K562 (cell line): ENCODE measurements around the gene KCNN3. TPM values are rescaled to one million over a fixed set of nuclear protein-coding genes. Genes with fewer than 3 reads are reported as not detected.

Experiments used
- ATF2 ChIP-seq: sonication (generic); formaldehyde crosslinking; IDR thresholded peaks from 2 replicates; pipeline ENCODE4 v1.8.1; 2022; ENCODE audit warnings: missing genetic modification reagents
- MIER1 ChIP-seq: fragments of 450-650 bp; IDR thresholded peaks from 2 replicates; pipeline ENCODE4 v1.6.1; 2016; ENCODE audit warnings: antibody characterized with exemption, mild to moderate bottlenecking, low read depth
- ZNF174 ChIP-seq: fragments of 250-450 bp; sonication (Bioruptor Pico); IDR thresholded peaks from 2 replicates; pipeline ENCODE4 v1.4.0; 2020; ENCODE audit warnings: mild to moderate bottlenecking
- polyA plus RNA-seq, 8 experiments: library from polyadenylated mRNA; depleted of rRNA in 4 of 8; stranded (reverse) in 5 of 8; unstranded in 3 of 8; fragments of >200 nt; fragmentation: Nextera tagmentation in 2 of 8; fragmentation: Illumina TruSeq in 1 of 8; extraction: Ambion mirVana in 2 of 8; extraction: Trizol in 1 of 8; gene quantifications; 2 replicates each; pipeline versions ENCODE4 v1.2.1 to v1.2.3, GENCODE V29; 2011 to 2014; ENCODE audit warnings: inconsistent platforms in 1 of 8, missing spikeins in 1 of 8
- total RNA-seq, 7 experiments: library from RNA; depleted of rRNA in 6 of 7; stranded (reverse); fragments of >200 nt in 6 of 7; fragmentation: Illumina TruSeq in 2 of 7; extraction: Trizol in 2 of 7; gene quantifications; 2 replicates each; pipeline versions ENCODE4 v1.2.1 to v1.2.3, GENCODE V29; 2011 to 2021; ENCODE audit warnings: low replicate concordance in 1 of 7
- TF ChIP-seq, protein P1 (sequence below): sonication (generic); formaldehyde crosslinking; IDR thresholded peaks from 2 replicates; pipeline ENCODE4 v1.8.0; 2022; ENCODE audit warnings: mild to moderate bottlenecking, missing genetic modification reagents
- TF ChIP-seq, protein P2 (sequence below): fragments of 450-650 bp; formaldehyde crosslinking; IDR thresholded peaks from 2 replicates; pipeline ENCODE4 v1.4.0; 2020; ENCODE audit warnings: mild to moderate bottlenecking
- TF ChIP-seq, protein P3 (sequence below): fragments of 450-650 bp; formaldehyde crosslinking; IDR thresholded peaks from 2 replicates; pipeline ENCODE4 v1.4.0; 2020; ENCODE audit warnings: mild to moderate bottlenecking, moderate library complexity

Gene KCNN3
- total and polyA plus RNA-seq, 9 of the 15 experiments (the other 6 are each of a cell fraction or from before 2014, with no cell fraction given) = 0.02 to 0.03 TPM; not detected in 7

GRCh38 chr1:154777781-154778180 lies 92.3 kb downstream of the KCNN3 start (continued):
- TF ChIP-seq, protein P1, sequence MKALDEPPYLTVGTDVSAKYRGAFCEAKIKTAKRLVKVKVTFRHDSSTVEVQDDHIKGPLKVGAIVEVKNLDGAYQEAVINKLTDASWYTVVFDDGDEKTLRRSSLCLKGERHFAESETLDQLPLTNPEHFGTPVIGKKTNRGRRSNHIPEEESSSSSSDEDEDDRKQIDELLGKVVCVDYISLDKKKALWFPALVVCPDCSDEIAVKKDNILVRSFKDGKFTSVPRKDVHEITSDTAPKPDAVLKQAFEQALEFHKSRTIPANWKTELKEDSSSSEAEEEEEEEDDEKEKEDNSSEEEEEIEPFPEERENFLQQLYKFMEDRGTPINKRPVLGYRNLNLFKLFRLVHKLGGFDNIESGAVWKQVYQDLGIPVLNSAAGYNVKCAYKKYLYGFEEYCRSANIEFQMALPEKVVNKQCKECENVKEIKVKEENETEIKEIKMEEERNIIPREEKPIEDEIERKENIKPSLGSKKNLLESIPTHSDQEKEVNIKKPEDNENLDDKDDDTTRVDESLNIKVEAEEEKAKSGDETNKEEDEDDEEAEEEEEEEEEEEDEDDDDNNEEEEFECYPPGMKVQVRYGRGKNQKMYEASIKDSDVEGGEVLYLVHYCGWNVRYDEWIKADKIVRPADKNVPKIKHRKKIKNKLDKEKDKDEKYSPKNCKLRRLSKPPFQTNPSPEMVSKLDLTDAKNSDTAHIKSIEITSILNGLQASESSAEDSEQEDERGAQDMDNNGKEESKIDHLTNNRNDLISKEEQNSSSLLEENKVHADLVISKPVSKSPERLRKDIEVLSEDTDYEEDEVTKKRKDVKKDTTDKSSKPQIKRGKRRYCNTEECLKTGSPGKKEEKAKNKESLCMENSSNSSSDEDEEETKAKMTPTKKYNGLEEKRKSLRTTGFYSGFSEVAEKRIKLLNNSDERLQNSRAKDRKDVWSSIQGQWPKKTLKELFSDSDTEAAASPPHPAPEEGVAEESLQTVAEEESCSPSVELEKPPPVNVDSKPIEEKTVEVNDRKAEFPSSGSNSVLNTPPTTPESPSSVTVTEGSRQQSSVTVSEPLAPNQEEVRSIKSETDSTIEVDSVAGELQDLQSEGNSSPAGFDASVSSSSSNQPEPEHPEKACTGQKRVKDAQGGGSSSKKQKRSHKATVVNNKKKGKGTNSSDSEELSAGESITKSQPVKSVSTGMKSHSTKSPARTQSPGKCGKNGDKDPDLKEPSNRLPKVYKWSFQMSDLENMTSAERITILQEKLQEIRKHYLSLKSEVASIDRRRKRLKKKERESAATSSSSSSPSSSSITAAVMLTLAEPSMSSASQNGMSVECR (CRISPR knock-in tag) = no peak
- TF ChIP-seq ZNF174 (CRISPR knock-in tag) = no peak
- TF ChIP-seq ATF2 (CRISPR knock-in tag) = no peak
- TF ChIP-seq, protein P2, sequence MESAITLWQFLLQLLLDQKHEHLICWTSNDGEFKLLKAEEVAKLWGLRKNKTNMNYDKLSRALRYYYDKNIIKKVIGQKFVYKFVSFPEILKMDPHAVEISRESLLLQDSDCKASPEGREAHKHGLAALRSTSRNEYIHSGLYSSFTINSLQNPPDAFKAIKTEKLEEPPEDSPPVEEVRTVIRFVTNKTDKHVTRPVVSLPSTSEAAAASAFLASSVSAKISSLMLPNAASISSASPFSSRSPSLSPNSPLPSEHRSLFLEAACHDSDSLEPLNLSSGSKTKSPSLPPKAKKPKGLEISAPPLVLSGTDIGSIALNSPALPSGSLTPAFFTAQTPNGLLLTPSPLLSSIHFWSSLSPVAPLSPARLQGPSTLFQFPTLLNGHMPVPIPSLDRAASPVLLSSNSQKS = no peak
- TF ChIP-seq MIER1 = no peak
- TF ChIP-seq, protein P3, sequence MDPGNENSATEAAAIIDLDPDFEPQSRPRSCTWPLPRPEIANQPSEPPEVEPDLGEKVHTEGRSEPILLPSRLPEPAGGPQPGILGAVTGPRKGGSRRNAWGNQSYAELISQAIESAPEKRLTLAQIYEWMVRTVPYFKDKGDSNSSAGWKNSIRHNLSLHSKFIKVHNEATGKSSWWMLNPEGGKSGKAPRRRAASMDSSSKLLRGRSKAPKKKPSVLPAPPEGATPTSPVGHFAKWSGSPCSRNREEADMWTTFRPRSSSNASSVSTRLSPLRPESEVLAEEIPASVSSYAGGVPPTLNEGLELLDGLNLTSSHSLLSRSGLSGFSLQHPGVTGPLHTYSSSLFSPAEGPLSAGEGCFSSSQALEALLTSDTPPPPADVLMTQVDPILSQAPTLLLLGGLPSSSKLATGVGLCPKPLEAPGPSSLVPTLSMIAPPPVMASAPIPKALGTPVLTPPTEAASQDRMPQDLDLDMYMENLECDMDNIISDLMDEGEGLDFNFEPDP (CRISPR knock-in tag) = no peak
